ENCODE data around the gene AXIN1.

Gene AXIN1

GRCh38 chr16:331181-331814 lies 21.2 kb downstream of the AXIN1 start:
- FAIRE-seq, result peak; percentile 46

- FAIRE-seq, result no peak
Observed at GRCh38 chr16:330741-331140, 21.8 kb downstream of the AXIN1 start.

GRCh38 chr16:325375-326145 lies 27.0 kb downstream of the AXIN1 start:
- no peak for FAIRE-seq

GRCh38 chr16:324451-325334 lies 27.8 kb downstream of the AXIN1 start:
- no peak for FAIRE-seq

GRCh38 chr16:324201-324450 lies 28.4 kb downstream of the AXIN1 start:
- no peak for FAIRE-seq

GRCh38 chr16:322476-323143 lies 29.9 kb downstream of the AXIN1 start:
- FAIRE-seq, result no peak

GRCh38 chr16:321532-321931 lies 31.0 kb downstream of the AXIN1 start:
- no peak for FAIRE-seq

- FAIRE-seq, result no peak
Observed at GRCh38 chr16:320206-320605, 32.3 kb downstream of the AXIN1 start.

- FAIRE-seq, result no peak
Observed at GRCh38 chr16:318628-319027, 33.9 kb downstream of the AXIN1 start.

- FAIRE-seq, result no peak
Observed at GRCh38 chr16:317583-317982, 34.9 kb downstream of the AXIN1 start.

GRCh38 chr16:316741-317464 lies 35.6 kb downstream of the AXIN1 start:
- FAIRE-seq, result no peak

- no peak for FAIRE-seq
Observed at GRCh38 chr16:314795-315299, 37.7 kb downstream of the AXIN1 start.

GRCh38 chr16:314351-314750 lies 38.2 kb downstream of the AXIN1 start:
- no peak for FAIRE-seq

GRCh38 chr16:311725-312124 lies 40.8 kb downstream of the AXIN1 start:
- FAIRE-seq, result no peak

GRCh38 chr16:309476-309875 lies 43.0 kb downstream of the AXIN1 start:
- no peak for FAIRE-seq

- FAIRE-seq, result no peak
Observed at GRCh38 chr16:307691-308312, 44.7 kb downstream of the AXIN1 start.

GRCh38 chr16:306911-307370 lies 45.6 kb downstream of the AXIN1 start:
- FAIRE-seq, result no peak

GRCh38 chr16:305916-306626 lies 46.5 kb downstream of the AXIN1 start:
- no peak for FAIRE-seq

GRCh38 chr16:303760-304505 lies 48.6 kb downstream of the AXIN1 start:
- FAIRE-seq, result no peak

GRCh38 chr16:301950-302349 lies 50.6 kb downstream of the AXIN1 start:
- no peak for FAIRE-seq

Data from endometrium (tissue), 2 donors.